ENCODE measurements around the gene MYO10.

DNA sequence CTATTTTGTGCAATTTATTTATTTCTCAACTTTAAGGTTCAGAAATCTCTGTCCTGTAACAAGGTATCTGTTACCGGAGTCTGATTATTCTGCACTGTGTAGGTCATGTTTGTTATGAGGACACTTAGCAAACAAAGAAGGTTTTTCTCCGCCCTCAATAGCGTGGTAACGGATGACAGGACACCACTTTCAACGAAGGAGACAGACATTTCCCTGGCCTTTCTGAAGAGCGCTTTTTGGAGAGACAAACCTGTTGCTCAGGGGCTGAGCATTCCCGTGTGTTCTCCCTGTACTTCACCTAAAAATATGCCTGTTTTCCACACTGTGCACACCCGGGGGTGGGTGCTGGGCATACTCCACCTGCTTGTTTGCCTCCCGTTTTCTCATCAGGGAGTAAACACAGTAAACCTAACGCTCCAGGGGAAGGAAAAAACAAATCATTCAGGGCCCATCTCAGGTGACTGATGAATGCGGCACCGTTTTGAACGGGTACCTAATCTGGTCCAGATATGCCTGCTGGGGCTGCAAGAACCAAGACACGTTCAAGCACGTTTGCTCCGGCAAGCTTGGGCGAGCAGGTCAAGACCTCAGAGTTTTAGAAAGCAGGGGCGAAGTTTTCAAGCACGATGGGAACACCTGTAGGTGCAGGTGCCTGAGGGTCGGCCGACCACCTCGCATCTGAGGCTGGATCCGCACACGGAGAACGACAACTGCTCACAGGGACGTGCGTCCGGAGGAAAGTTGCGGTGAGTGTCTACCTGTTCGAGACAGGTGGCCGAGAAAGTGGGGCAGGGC is 320.1 kb downstream of the MYO10 start:
- TF ChIP-seq POLR2AphosphoS5 (IDR thresholded peaks at IDR 0.05; ENCODE audit: low read depth, low read length) (no peak), TAF1 (IDR thresholded peaks at IDR 0.05; ENCODE audit: low read depth, low read length) (no peak)
